Body of pancreas (tissue), 4 donors: Measurements from ENCODE around the gene FIBCD1. TPM values are rescaled to one million over a fixed set of nuclear protein-coding genes. Genes with fewer than 3 reads are reported as not detected.
A peak's percentile ranks its signal among the peaks of the same experiment; 100 is the strongest.

ENCODE experiments used
- ATAC-seq: fragments of 150-250 bp; one replicate; pipeline ENCODE4 v1.9.1; 2016
- DNase-seq, 4 donors: peaks; one replicate each; pipeline ENCODE4 v3.0.0-alpha.2; 2019
- H3K27ac ChIP-seq, 4 donors: fragments of 200-600 bp; sonication (generic); 1 replicate in 3 of 4; 2 replicates in 1 of 4; pipeline versions ENCODE4 v1.5.1 to v1.6.1; 2016 to 2019; ENCODE audit warnings: mild to moderate bottlenecking in 1 of 4, mixed read lengths in 1 of 4, moderate library complexity in 1 of 4
- H3K27me3 ChIP-seq, 2 donors: fragments of 200-600 bp; sonication (generic); one replicate each; pipeline ENCODE4 v1.6.0; 2016; ENCODE audit warnings: mild to moderate bottlenecking in 1 of 2
- H3K36me3 ChIP-seq, 2 donors: fragments of 200-600 bp; sonication (generic); replicated peaks in 1 of 2; 2 replicates each; pipeline ENCODE4 v1.5.1; 2016; ENCODE audit warnings: low read depth in 2 of 2; ENCODE audit not compliant: insufficient read depth in 1 of 2
- H3K4me1 ChIP-seq: fragments of 200-600 bp; sonication (generic); one replicate; pipeline ENCODE4 v1.6.0; 2016
- H3K4me3 ChIP-seq, 2 donors: fragments of 200-600 bp; sonication (generic); 1 replicate in 1 of 2; 2 replicates in 1 of 2; pipeline ENCODE4 v1.5.1; 2016 to 2019
- H3K9me3 ChIP-seq, 3 donors: fragments of 200-600 bp; sonication (generic); 1 replicate in 2 of 3; 2 replicates in 1 of 3; pipeline ENCODE4 v1.5.1; 2016
- CTCF ChIP-seq, 7 experiments: fragments of 450-650 bp in 4 of 7; fragments of 200-600 bp in 3 of 7; sonication (generic) in 3 of 7; IDR thresholded peaks; one replicate each; pipeline ENCODE4 v1.5.1; 2016 to 2019; ENCODE audit warnings: antibody characterized with exemption in 7 of 7
- POLR2A ChIP-seq, 3 donors: fragments of 450-650 bp; IDR thresholded peaks; one replicate each; pipeline ENCODE4 v1.6.1; 2016; ENCODE audit warnings: antibody characterized with exemption in 3 of 3, mild to moderate bottlenecking in 2 of 3
- WGBS, 2 donors: methylation state at CpG; one replicate each; pipeline ENCODE4 v1.1.5; 2017; 5-methylcytosine and 5-hydroxymethylcytosine counted together
- intact Hi-C: fragments of 100-400 bp; cut with DNase I; formaldehyde crosslinking; loops from one replicate; pipeline ENCODE4 v1.15.1; 2023
- total RNA-seq, 2 donors: library from RNA; depleted of rRNA; stranded (reverse); fragments of >200 nt; gene quantifications; one replicate each; pipeline ENCODE4 v1.1.0, GENCODE V29; 2016

FIBCD1 gene
- total RNA-seq, 2 donors from 2014 or later = 0.78 TPM; not detected in 1

- DNase-seq (no peak), ATAC-seq (no peak)
- 91 to 92% methylated on average over 9 of the region's 9 CpGs for WGBS, 2 donors
- Histone ChIP-seq H3K36me3 (peaks cover 0 to 9% of the 10 kb centered on the region in 2 donors), H3K4me1 (no peaks in the 10 kb centered on the region), H3K4me3 (no peak overlapping the region), H3K9me3 (no peaks in the 10 kb centered on the region), H3K27me3 (no peaks in the 10 kb centered on the region), H3K27ac (no peak overlapping the region)
- TF ChIP-seq POLR2A (IDR thresholded peaks at IDR 0.05) = no peak
- TF ChIP-seq CTCF (IDR thresholded peaks at IDR 0.05) = no peak
- intact Hi-C loops = no loop called here
Measured at GRCh38 chr9:130890124-130890523, 48.9 kb downstream of the FIBCD1 start.

- Histone ChIP-seq H3K27ac (no peak overlapping the region), H3K4me1 (no peaks in the 10 kb centered on the region), H3K27me3 (no peaks in the 10 kb centered on the region), H3K36me3 (peaks cover 0 to 22% of the 10 kb centered on the region in 2 donors), H3K9me3 (no peaks in the 10 kb centered on the region), H3K4me3 (no peak overlapping the region)
- ATAC-seq (no peak), DNase-seq (no peak)
- intact Hi-C loops = no loop called here
- TF ChIP-seq CTCF (IDR thresholded peaks at IDR 0.05) (no peak), POLR2A (IDR thresholded peaks at IDR 0.05) (no peak)
- 95% methylated on average over 8 to 22 of the region's 22 CpGs for WGBS, 2 donors
Measured at GRCh38 chr9:130888146-130888885, 50.7 kb downstream of the FIBCD1 start.

GRCh38 chr9:130887494-130888144 is 51.4 kb downstream of the FIBCD1 start:
- H3K4me3 ChIP-seq = no peak overlapping the region
- H3K36me3 ChIP-seq = peaks cover 0 to 26% of the 10 kb centered on the region in 2 donors
- H3K27ac ChIP-seq = no peak overlapping the region
- H3K4me1 ChIP-seq = no peaks in the 10 kb centered on the region
- ATAC-seq (peak; percentile 12), DNase-seq (no peak)
- WGBS, 2 donors = 90% methylated on average over 20 to 25 of the region's 25 CpGs
- intact Hi-C loops = no loop called here
- no peaks in the 10 kb centered on the region for H3K27me3 ChIP-seq
- TF ChIP-seq CTCF (IDR thresholded peaks at IDR 0.05) (no peak), POLR2A (IDR thresholded peaks at IDR 0.05) (no peak)
- no peaks in the 10 kb centered on the region for H3K9me3 ChIP-seq

DNA sequence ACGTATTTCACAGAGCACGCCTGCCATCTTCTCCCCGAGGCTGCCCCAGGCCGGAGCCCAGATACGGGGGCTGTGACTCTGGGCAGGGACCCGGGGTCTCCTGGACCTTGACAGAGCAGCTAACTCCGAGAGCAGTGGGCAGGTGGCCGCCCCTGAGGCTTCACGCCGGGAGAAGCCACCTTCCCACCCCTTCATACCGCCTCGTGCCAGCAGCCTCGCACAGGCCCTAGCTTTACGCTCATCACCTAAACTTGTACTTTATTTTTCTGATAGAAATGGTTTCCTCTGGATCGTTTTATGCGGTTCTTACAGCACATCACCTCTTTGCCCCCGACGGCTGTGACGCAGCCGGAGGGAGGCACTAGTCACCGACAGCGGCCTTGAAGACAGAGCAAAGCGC is 52.1 kb downstream of the FIBCD1 start:
- intact Hi-C loops = no loop called here
- no peak overlapping the region for H3K4me3 ChIP-seq
- no peaks in the 10 kb centered on the region for H3K27me3 ChIP-seq
- 91 to 92% methylated on average over 18 to 23 of the region's 23 CpGs for WGBS, 2 donors
- no peak overlapping the region for H3K27ac ChIP-seq
- H3K36me3 ChIP-seq = peaks cover 0 to 29% of the 10 kb centered on the region in 2 donors
- DNase-seq (no peak), ATAC-seq (no peak)
- no peaks in the 10 kb centered on the region for H3K9me3 ChIP-seq
- TF ChIP-seq POLR2A (IDR thresholded peaks at IDR 0.05) (no peak), CTCF (IDR thresholded peaks at IDR 0.05) (no peak)
- no peaks in the 10 kb centered on the region for H3K4me1 ChIP-seq
